Body of pancreas (tissue), 4 donors: ENCODE data around the gene TBC1D23. TPM values are rescaled to one million over a fixed set of nuclear protein-coding genes. Genes with fewer than 3 reads are reported as not detected.
"Not testable (repeated sequence)": the region's sequence is repeated elsewhere in the genome, so short reads cannot be mapped to it uniquely, and the experiment has no call there.

Experiments
- ATAC-seq: fragments of 150-250 bp; one replicate; pipeline ENCODE4 v1.9.1; 2016
- DNase-seq, 4 donors: peaks; one replicate each; pipeline ENCODE4 v3.0.0-alpha.2; 2019
- H3K27ac ChIP-seq, 4 donors: fragments of 200-600 bp; sonication (generic); 1 replicate in 3 of 4; 2 replicates in 1 of 4; pipeline versions ENCODE4 v1.5.1 to v1.6.1; 2016 to 2019; ENCODE audit warnings: mild to moderate bottlenecking in 1 of 4, mixed read lengths in 1 of 4, moderate library complexity in 1 of 4
- H3K27me3 ChIP-seq, 2 donors: fragments of 200-600 bp; sonication (generic); one replicate each; pipeline ENCODE4 v1.6.0; 2016; ENCODE audit warnings: mild to moderate bottlenecking in 1 of 2
- H3K36me3 ChIP-seq, 2 donors: fragments of 200-600 bp; sonication (generic); replicated peaks in 1 of 2; 2 replicates each; pipeline ENCODE4 v1.5.1; 2016; ENCODE audit warnings: low read depth in 2 of 2; ENCODE audit not compliant: insufficient read depth in 1 of 2
- H3K4me1 ChIP-seq: fragments of 200-600 bp; sonication (generic); one replicate; pipeline ENCODE4 v1.6.0; 2016
- H3K4me3 ChIP-seq, 2 donors: fragments of 200-600 bp; sonication (generic); 1 replicate in 1 of 2; 2 replicates in 1 of 2; pipeline ENCODE4 v1.5.1; 2016 to 2019
- H3K9me3 ChIP-seq, 3 donors: fragments of 200-600 bp; sonication (generic); 1 replicate in 2 of 3; 2 replicates in 1 of 3; pipeline ENCODE4 v1.5.1; 2016
- CTCF ChIP-seq, 7 experiments: fragments of 450-650 bp in 4 of 7; fragments of 200-600 bp in 3 of 7; sonication (generic) in 3 of 7; IDR thresholded peaks; one replicate each; pipeline ENCODE4 v1.5.1; 2016 to 2019; ENCODE audit warnings: antibody characterized with exemption in 7 of 7
- POLR2A ChIP-seq, 3 donors: fragments of 450-650 bp; IDR thresholded peaks; one replicate each; pipeline ENCODE4 v1.6.1; 2016; ENCODE audit warnings: antibody characterized with exemption in 3 of 3, mild to moderate bottlenecking in 2 of 3
- WGBS, 2 donors: methylation state at CpG; one replicate each; pipeline ENCODE4 v1.1.5; 2017; 5-methylcytosine and 5-hydroxymethylcytosine counted together
- intact Hi-C: fragments of 100-400 bp; cut with DNase I; formaldehyde crosslinking; loops from one replicate; pipeline ENCODE4 v1.15.1; 2023
- total RNA-seq, 2 donors: library from RNA; depleted of rRNA; stranded (reverse); fragments of >200 nt; gene quantifications; one replicate each; pipeline ENCODE4 v1.1.0, GENCODE V29; 2016

The TBC1D23 gene
- total RNA-seq, 2 donors from 2014 or later: 11.5 to 49.8 TPM

GRCh38 chr3:100238599-100238998 lies 22.2 kb upstream of the TBC1D23 start:
- no peak overlapping the region for H3K27ac ChIP-seq
- no peaks in the 10 kb centered on the region for H3K4me1 ChIP-seq
- no peaks in the 10 kb centered on the region for H3K27me3 ChIP-seq
- H3K36me3 ChIP-seq: no peaks in the 10 kb centered on the region
- peaks cover 0 to 10% (median 0%) of the 10 kb centered on the region in 3 donors for H3K9me3 ChIP-seq
- ATAC-seq (no peak), DNase-seq (no peak)
- WGBS, 2 donors: 95 to 100% methylated on average over 1 of the region's 1 CpG
- intact Hi-C loops: no loop called here
- H3K4me3 ChIP-seq: no peak overlapping the region
- TF ChIP-seq CTCF (IDR thresholded peaks at IDR 0.05) (no peak), POLR2A (IDR thresholded peaks at IDR 0.05) (no peak)

GRCh38 chr3:100242471-100242870 lies 18.3 kb upstream of the TBC1D23 start:
- H3K4me3 ChIP-seq, DNase-seq, intact Hi-C loops, H3K36me3 ChIP-seq, H3K27ac ChIP-seq, H3K9me3 ChIP-seq, H3K4me1 ChIP-seq, ATAC-seq, H3K27me3 ChIP-seq: not testable (repeated sequence)
- WGBS, 2 donors: 72 to 81% methylated on average over 1 of the region's 1 CpG

GRCh38 chr3:100244264-100244663 lies 16.5 kb upstream of the TBC1D23 start:
- Histone ChIP-seq H3K27ac (no peak overlapping the region), H3K9me3 (peaks cover 0 to 2% (median 0%) of the 10 kb centered on the region in 3 donors), H3K36me3 (no peaks in the 10 kb centered on the region), H3K4me1 (no peaks in the 10 kb centered on the region), H3K4me3 (no peak overlapping the region), H3K27me3 (no peaks in the 10 kb centered on the region)
- ATAC-seq (no peak), DNase-seq (no peak)
- intact Hi-C loops: no loop called here
- no peak for TF ChIP-seq POLR2A (IDR thresholded peaks at IDR 0.05)
- TF ChIP-seq CTCF (IDR thresholded peaks at IDR 0.05): no peak

GRCh38 chr3:100245136-100245535 lies 15.7 kb upstream of the TBC1D23 start:
- Histone ChIP-seq H3K4me3 (no peak overlapping the region), H3K27me3 (no peaks in the 10 kb centered on the region), H3K36me3 (no peaks in the 10 kb centered on the region), H3K27ac (no peak overlapping the region), H3K9me3 (no peaks in the 10 kb centered on the region), H3K4me1 (no peaks in the 10 kb centered on the region)
- intact Hi-C loops: no loop called here
- TF ChIP-seq POLR2A (IDR thresholded peaks at IDR 0.05) (no peak), CTCF (IDR thresholded peaks at IDR 0.05) (no peak)
- ATAC-seq (no peak), DNase-seq (no peak)

- TF ChIP-seq CTCF (IDR thresholded peaks at IDR 0.05): no peak
- no peak for TF ChIP-seq POLR2A (IDR thresholded peaks at IDR 0.05)
- 44 to 46% methylated on average over 4 of the region's 4 CpGs for WGBS, 2 donors
- ATAC-seq: no peak
- intact Hi-C loops: no loop called here
- no peaks in the 10 kb centered on the region for H3K27me3 ChIP-seq
- no peaks in the 10 kb centered on the region for H3K9me3 ChIP-seq
- H3K27ac ChIP-seq: no peak overlapping the region
- H3K4me1 ChIP-seq: no peaks in the 10 kb centered on the region
- H3K4me3 ChIP-seq: no peak overlapping the region
- no peak for DNase-seq
- H3K36me3 ChIP-seq: no peaks in the 10 kb centered on the region
Measured at GRCh38 chr3:100245927-100246326, 14.9 kb upstream of the TBC1D23 start.
